Neuronal stem cell (in vitro differentiated cells): ENCODE data around the gene KCP.
A peak's percentile ranks its signal among the peaks of the same experiment; 100 is the strongest.

ENCODE experiments used
- DNase-seq: peaks from one replicate; pipeline ENCODE4 v3.0.0-alpha.2; 2013; ENCODE audit warnings: low spot score
- H2AFZ ChIP-seq: one replicate; pipeline ENCODE4 v1.6.1; 2013; ENCODE audit warnings: mild to moderate bottlenecking, low read length, inconsistent platforms
- H2AK5ac ChIP-seq: 2 replicates; pipeline ENCODE4 v1.6.1; 2013; ENCODE audit warnings: low read depth, mild to moderate bottlenecking, inconsistent platforms, low read length, moderate library complexity, mixed read lengths
- H2BK120ac ChIP-seq: 2 replicates; pipeline ENCODE4 v1.6.1; 2013; ENCODE audit warnings: low read depth, mild to moderate bottlenecking, inconsistent platforms, low read length, moderate library complexity, mixed read lengths
- H2BK12ac ChIP-seq: one replicate; pipeline ENCODE4 v1.6.1; 2013; ENCODE audit warnings: low read length, inconsistent platforms
- H2BK15ac ChIP-seq: 2 replicates; pipeline ENCODE4 v1.6.1; 2013; ENCODE audit warnings: mild to moderate bottlenecking, low read length, inconsistent platforms, mixed read lengths
- H2BK5ac ChIP-seq: one replicate; pipeline ENCODE4 v1.6.1; 2013; ENCODE audit warnings: inconsistent platforms, mild to moderate bottlenecking, low read length, moderate library complexity
- H3K14ac ChIP-seq: one replicate; pipeline ENCODE4 v1.6.1; 2013; ENCODE audit warnings: low read length, inconsistent platforms
- H3K18ac ChIP-seq: 2 replicates; pipeline ENCODE4 v1.6.1; 2013; ENCODE audit warnings: low read length, inconsistent platforms
- H3K23ac ChIP-seq: 2 replicates; pipeline ENCODE4 v1.6.1; 2013; ENCODE audit warnings: low read depth, mild to moderate bottlenecking, mixed read lengths, low read length, inconsistent platforms; ENCODE audit not compliant: poor library complexity
- H3K27ac ChIP-seq: replicated peaks from 3 replicates; pipeline ENCODE4 v1.5.1; 2013; ENCODE audit warnings: low read length, inconsistent platforms
- H3K27me3 ChIP-seq, 3 experiments: 2 replicates each; pipeline ENCODE4 v1.6.1; 2013; ENCODE audit warnings: low read length in 3 of 3, mild to moderate bottlenecking in 2 of 3, inconsistent platforms in 1 of 3, low read depth in 1 of 3, mixed read lengths in 1 of 3, moderate library complexity in 1 of 3; ENCODE audit not compliant: control insufficient read depth in 3 of 3, insufficient read depth in 3 of 3
- H3K36me3 ChIP-seq, 2 donors: replicated peaks in 1 of 2; 2 replicates each; pipeline ENCODE4 v1.6.1; 2013; ENCODE audit warnings: low read length in 2 of 2; ENCODE audit not compliant: control insufficient read depth in 2 of 2, insufficient read depth in 2 of 2
- H3K4ac ChIP-seq: 2 replicates; pipeline ENCODE4 v1.6.1; 2013; ENCODE audit warnings: inconsistent platforms, mild to moderate bottlenecking, low read length, moderate library complexity
- H3K4me1 ChIP-seq, 2 donors: 1 replicate in 1 of 2; 2 replicates in 1 of 2; pipeline ENCODE4 v1.6.1; 2013; ENCODE audit warnings: low read length in 2 of 2, low read depth in 1 of 2; ENCODE audit not compliant: control insufficient read depth in 2 of 2, insufficient read depth in 1 of 2
- H3K4me2 ChIP-seq: one replicate; pipeline ENCODE4 v1.6.1; 2013; ENCODE audit warnings: mild to moderate bottlenecking, low read length, inconsistent platforms; ENCODE audit not compliant: insufficient read depth, poor library complexity, severe bottlenecking
- H3K4me3 ChIP-seq, 2 donors: 2 replicates each; pipeline ENCODE4 v1.5.1; 2013; ENCODE audit warnings: low read length in 2 of 2, mild to moderate bottlenecking in 2 of 2, inconsistent platforms in 1 of 2, moderate library complexity in 1 of 2
- H3K79me1 ChIP-seq: one replicate; pipeline ENCODE4 v1.6.1; 2013; ENCODE audit warnings: low read depth, mild to moderate bottlenecking, inconsistent platforms, low read length, moderate library complexity
- H3K9ac ChIP-seq: one replicate; pipeline ENCODE4 v1.6.1; 2013; ENCODE audit warnings: mild to moderate bottlenecking, low read depth, low read length, inconsistent platforms; ENCODE audit not compliant: poor library complexity
- H3K9me3 ChIP-seq, 2 donors: replicated peaks in 1 of 2; 2 replicates each; pipeline versions ENCODE3 to v1.6.1; 2013; ENCODE audit warnings: low read length in 2 of 2, mild to moderate bottlenecking in 2 of 2, inconsistent platforms in 1 of 2, low read depth in 1 of 2, mixed read lengths in 1 of 2, moderate library complexity in 1 of 2; ENCODE audit not compliant: control insufficient read depth in 2 of 2, insufficient read depth in 1 of 2
- H4K8ac ChIP-seq: one replicate; pipeline ENCODE4 v1.6.1; 2013; ENCODE audit warnings: low read depth, mild to moderate bottlenecking, inconsistent platforms, low read length, moderate library complexity
- H4K91ac ChIP-seq: one replicate; pipeline ENCODE4 v1.6.1; 2013; ENCODE audit warnings: low read length, low read depth, mild to moderate bottlenecking, inconsistent platforms; ENCODE audit not compliant: poor library complexity
- WGBS, 2 donors: extraction: QIAGEN DNeasy Blood & Tissue Kit; methylation state at CpG; one replicate each; pipeline ENCODE4 v1.1.7; 2013; ENCODE audit warnings: missing lambda C conversion rate in 2 of 2, mixed read lengths in 1 of 2; ENCODE audit not compliant: insufficient read length in 2 of 2, insufficient replicate concordance in 1 of 2; ENCODE audit errors: extremely low coverage in 2 of 2; 5-methylcytosine and 5-hydroxymethylcytosine counted together

KCP gene

GRCh38 chr7:128891110-128891941 lies 19.2 kb downstream of the KCP start:
- peak overlapping the region; percentile 95 for H2AK5ac ChIP-seq
- H3K36me3 ChIP-seq: peaks cover 0 to 5% of the 10 kb centered on the region in 2 donors
- H3K27ac ChIP-seq: no peak overlapping the region
- H3K4me1 ChIP-seq: peaks cover 0 to 1% of the 10 kb centered on the region in 2 donors
- H2BK15ac ChIP-seq: peak overlapping the region; percentile 92
- no peak overlapping the region for H2BK5ac ChIP-seq
- no CpG with 5 or more reads among the region's 41 CpGs for WGBS, 2 donors
- H3K79me1 ChIP-seq: peaks cover 10% of the 10 kb centered on the region
- H3K9me3 ChIP-seq: peaks cover 0 to 7% of the 10 kb centered on the region in 2 donors
- H3K4ac ChIP-seq: no peak overlapping the region
- H3K4me3 ChIP-seq: peak overlapping the region in 1 of 2 donors; percentile 74
- H4K91ac ChIP-seq: no peak overlapping the region
- H3K23ac ChIP-seq: peak overlapping the region; percentile 98
- peak overlapping the region; percentile 77 for H3K9ac ChIP-seq
- peak overlapping the region; percentile 89 for H3K14ac ChIP-seq
- H4K8ac ChIP-seq: peak overlapping the region; percentile 6
- peak overlapping the region; percentile 72 for H2AFZ ChIP-seq
- peak overlapping the region; percentile 62 for H3K4me2 ChIP-seq
- H2BK120ac ChIP-seq: peak overlapping the region; percentile 31
- H2BK12ac ChIP-seq: peak overlapping the region; percentile 93
- peak overlapping the region; percentile 90 for H3K18ac ChIP-seq
- no peak for DNase-seq
- peaks cover 7 to 73% (median 27%) of the 10 kb centered on the region in 3 experiments for H3K27me3 ChIP-seq

- no peak for DNase-seq
- Histone ChIP-seq H2BK12ac (peak overlapping the region; percentile 93), H3K4me3 (peak overlapping the region in 1 of 2 donors; percentile 74), H3K27ac (no peak overlapping the region), H3K4me1 (peaks cover 0 to 1% of the 10 kb centered on the region in 2 donors), H3K14ac (peak overlapping the region; percentile 89), H2BK5ac (no peak overlapping the region), H3K18ac (peak overlapping the region; percentile 92), H3K27me3 (peaks cover 7 to 66% (median 27%) of the 10 kb centered on the region in 3 experiments), H4K91ac (no peak overlapping the region), H3K4me2 (peak overlapping the region; percentile 62), H2BK120ac (peak overlapping the region; percentile 31), H3K4ac (no peak overlapping the region), H3K79me1 (peaks cover 10% of the 10 kb centered on the region), H3K9ac (peak overlapping the region; percentile 77), H2AK5ac (peak overlapping the region; percentile 95), H4K8ac (no peak overlapping the region), H2BK15ac (peak overlapping the region; percentile 92), H3K23ac (peak overlapping the region; percentile 98), H2AFZ (peak overlapping the region; percentile 72), H3K36me3 (peaks cover 0 to 5% of the 10 kb centered on the region in 2 donors), H3K9me3 (peaks cover 0 to 7% of the 10 kb centered on the region in 2 donors)
- WGBS, 2 donors: no CpG with 5 or more reads among the region's 67 CpGs
Measured at GRCh38 chr7:128890306-128891109, 20.0 kb downstream of the KCP start.

GRCh38 chr7:128889121-128889520 lies 21.4 kb downstream of the KCP start:
- H3K36me3 ChIP-seq: peaks cover 0 to 5% of the 10 kb centered on the region in 2 donors
- peaks cover 7 to 57% (median 27%) of the 10 kb centered on the region in 3 experiments for H3K27me3 ChIP-seq
- H3K4me1 ChIP-seq: peaks cover 0 to 1% of the 10 kb centered on the region in 2 donors
- no peak overlapping the region for H3K14ac ChIP-seq
- DNase-seq: no peak
- H3K23ac ChIP-seq: no peak overlapping the region
- no peak overlapping the region for H2BK15ac ChIP-seq
- no peak overlapping the region for H3K9ac ChIP-seq
- H4K8ac ChIP-seq: no peak overlapping the region
- H2BK5ac ChIP-seq: no peak overlapping the region
- peaks cover 0 to 7% of the 10 kb centered on the region in 2 donors for H3K9me3 ChIP-seq
- H3K4ac ChIP-seq: no peak overlapping the region
- H2BK120ac ChIP-seq: no peak overlapping the region
- H4K91ac ChIP-seq: no peak overlapping the region
- no peak overlapping the region for H2BK12ac ChIP-seq
- H2AFZ ChIP-seq: no peak overlapping the region
- no peak overlapping the region for H3K27ac ChIP-seq
- WGBS, 2 donors: no CpG with 5 or more reads among the region's 8 CpGs
- no peak overlapping the region for H3K4me2 ChIP-seq
- H3K79me1 ChIP-seq: peaks cover 10% of the 10 kb centered on the region
- H3K4me3 ChIP-seq: no peak overlapping the region
- no peak overlapping the region for H2AK5ac ChIP-seq
- no peak overlapping the region for H3K18ac ChIP-seq

GRCh38 chr7:128888756-128889095 lies 21.8 kb downstream of the KCP start:
- Histone ChIP-seq H3K23ac (peak overlapping the region; percentile 3), H2BK15ac (no peak overlapping the region), H2BK5ac (no peak overlapping the region), H3K9me3 (peaks cover 0 to 7% of the 10 kb centered on the region in 2 donors), H3K79me1 (peaks cover 10% of the 10 kb centered on the region), H4K8ac (no peak overlapping the region), H4K91ac (no peak overlapping the region), H3K4me3 (no peak overlapping the region), H3K18ac (no peak overlapping the region), H3K4me2 (no peak overlapping the region), H3K36me3 (peaks cover 0 to 5% of the 10 kb centered on the region in 2 donors), H2BK120ac (no peak overlapping the region), H2BK12ac (no peak overlapping the region), H2AK5ac (no peak overlapping the region), H3K27me3 (peaks cover 7 to 53% (median 27%) of the 10 kb centered on the region in 3 experiments), H3K9ac (no peak overlapping the region), H3K4ac (no peak overlapping the region), H2AFZ (no peak overlapping the region), H3K14ac (no peak overlapping the region), H3K27ac (no peak overlapping the region), H3K4me1 (peaks cover 0 to 1% of the 10 kb centered on the region in 2 donors)
- no peak for DNase-seq
- WGBS, 2 donors: no CpG with 5 or more reads among the region's 11 CpGs
